ENCODE results near the gene PILRB. TPM values are rescaled to one million over a fixed set of nuclear protein-coding genes. Genes with fewer than 3 reads are reported as not detected.
"Not testable (repeated sequence)": the region's sequence is repeated elsewhere in the genome, so short reads cannot be mapped to it uniquely, and the experiment has no call there.

Gene PILRB
- total and polyA plus RNA-seq, 9 of the 15 experiments (the other 6 are each of a cell fraction or from before 2014, with no cell fraction given): 6.2 to 94.6 (median 37.0) TPM

- not testable (repeated sequence) for H3K27me3 ChIP-seq (ENCODE audit: control insufficient read depth in 2 of 2, insufficient read depth in 2 of 2, low read length in 2 of 2); H3K4me1 ChIP-seq (replicated peaks in 1 of 2; ENCODE audit: control insufficient read depth in 2 of 2, insufficient read depth in 2 of 2, low read length in 2 of 2); H4K20me1 ChIP-seq (replicated peaks; ENCODE audit: control insufficient read depth, insufficient read depth, low read length); H3K9me1 ChIP-seq (ENCODE audit: control insufficient read depth, insufficient read depth, low read length); BruUV-seq (replicated peaks); H3K4me3 ChIP-seq; H3K9me3 ChIP-seq (replicated peaks; ENCODE audit: control insufficient read depth, insufficient read depth, low read depth, low read length)
- peaks cover 38% of the 10 kb centered on the region for H3K79me2 ChIP-seq (ENCODE audit: control insufficient read depth, insufficient read depth, low read length)
- peak overlapping the region; percentile 51 to 67; a peak in 2 of 4 replicates for H3K9ac ChIP-seq (ENCODE audit: insufficient read depth in 1 of 2, low read depth in 2 of 2, low read length in 2 of 2)
- peak overlapping the region; percentile 71 for H3K4me2 ChIP-seq (ENCODE audit: insufficient read depth, low read length)
- in situ Hi-C loops (cut with MboI): loop anchor here (5.0 kb wide), 2 partner anchors 127 to 212 kb away; partner anchors contain the start of gene PVRIG
- intact Hi-C loops (cut with micrococcal nuclease): loop anchor here (1.0 kb wide), 1 partner anchor 212 kb away; no protein-coding TSS in a partner anchor
- DNase-seq (ENCODE audit: extremely low read depth in 1 of 4, low spot score in 3 of 4): peak in 1 of 4 experiments; percentile 93
- WGBS (ENCODE audit: insufficient coverage, low coverage, missing lambda C conversion rate): 1% methylated on average over 9 of the region's 13 CpGs
- ChIA-PET CTCF (ENCODE audit: low intra/inter-chr PET ratio) (interaction anchor here (1.5 kb wide), 1 partner anchor 212 kb away, joined by 3 read pairs; no protein-coding TSS in a partner anchor), POLR2A (interaction anchor here (0.6 to 1.8 kb wide), 8 partner anchors 8 to 285 kb away, joined by 3 to 7 read pairs (median 4); no protein-coding TSS in a partner anchor)
- H3K27ac ChIP-seq (ENCODE audit: extremely low read depth, low read depth, low read length): peak overlapping the region; percentile 92; the same call in 2 of the 3 replicates
- peak; percentile 89 for FAIRE-seq
- peak; percentile 99 for ATAC-seq
- H2AFZ ChIP-seq (ENCODE audit: low read depth, low read length): 0 out of 2 replicates have a peak overlapping the region, but pooled peaks have one; percentile 10
- H3K36me3 ChIP-seq (ENCODE audit: control insufficient read depth, insufficient read depth, low read length): peaks cover 82% of the 10 kb centered on the region
- TF ChIP-seq EHMT2 (IDR thresholded peaks at IDR 0.05) (peak; percentile 68; the same call in 1 of the 2 replicates), ESRRA (IDR thresholded peaks at IDR 0.05; ENCODE audit: borderline replicate concordance, low read depth) (peak; percentile 40; the same call in 1 of the 2 replicates), DPF2 (IDR thresholded peaks at IDR 0.05) (peak; percentile 97), SOX6 (IDR thresholded peaks at IDR 0.05) (peak; percentile 80), ZEB2 (IDR thresholded peaks at IDR 0.05) (peak; percentile 62; the same call in 1 of the 2 replicates), FOXJ2 (tag; IDR thresholded peaks at IDR 0.05) (peak; percentile 94), TBL1XR1 (IDR thresholded peaks at IDR 0.05; ENCODE audit: low read length in 2 of 2) (peak in 1 of 2 experiments; percentile 60; a peak in 2 of 4 replicates), USF1 (CRISPR knock-in tag; IDR thresholded peaks at IDR 0.05) (peak; percentile 95), RHOXF2B (CRISPR knock-in tag; conservative IDR thresholded peaks at IDR 0.05) (0 out of 2 replicates have a peak, but pooled peaks have one; percentile 15), HDGF (IDR thresholded peaks at IDR 0.05) (0 out of 2 replicates have a peak, but pooled peaks have one; percentile 34), YY1 (IDR thresholded peaks at IDR 0.05; ENCODE audit: borderline replicate concordance in 1 of 3, control insufficient read depth in 1 of 3, extremely low read depth in 1 of 3, insufficient read depth in 3 of 3, insufficient read length in 1 of 3, insufficient replicate concordance in 2 of 3, low read depth in 1 of 3, low read length in 2 of 3) (peak in 1 of 3 experiments; percentile 42), SMAD3 (CRISPR knock-in tag; conservative IDR thresholded peaks at IDR 0.05) (0 out of 2 replicates have a peak, but pooled peaks have one; percentile 41), NR2C1 (IDR thresholded peaks at IDR 0.05) (peak; percentile 37), NR2C1 (tag; IDR thresholded peaks at IDR 0.05) (peak; percentile 46), JUND (IDR thresholded peaks at IDR 0.05; ENCODE audit: borderline replicate concordance, low read depth, low read length) (peak; percentile 98), JUND (tag; IDR thresholded peaks at IDR 0.05; ENCODE audit: borderline replicate concordance, low read depth, low read length) (peak; percentile 98), CBFA2T2 (conservative IDR thresholded peaks at IDR 0.05) (peak; percentile 82), RAD51 (IDR thresholded peaks at IDR 0.05; ENCODE audit: borderline replicate concordance, low read depth) (peak; percentile 96)
- TF ChIP-seq, protein P1, sequence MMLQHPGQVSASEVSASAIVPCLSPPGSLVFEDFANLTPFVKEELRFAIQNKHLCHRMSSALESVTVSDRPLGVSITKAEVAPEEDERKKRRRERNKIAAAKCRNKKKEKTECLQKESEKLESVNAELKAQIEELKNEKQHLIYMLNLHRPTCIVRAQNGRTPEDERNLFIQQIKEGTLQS (IDR thresholded peaks at IDR 0.05): peak; percentile 99
- TF ChIP-seq, protein P1 (CRISPR knock-in tag; conservative IDR thresholded peaks at IDR 0.05): peak; percentile 97
Measured at GRCh38 chr7:100344560-100345287, 13.2 kb upstream of the PILRB start.
